H1 (cell line): ENCODE measurements around the gene WDR75. TPM values are rescaled to one million over a fixed set of nuclear protein-coding genes. Genes with fewer than 3 reads are reported as not detected.

ENCODE experiments used
- CTCF ChIA-PET: fragments of 300-600 bp; sonication (Branson Sonifier 250); formaldehyde crosslinking; loops from one replicate; lab custom pipeline; 2021; ENCODE audit not compliant: partially characterized antibody; lab: Charles Lee
- POLR2A ChIA-PET: fragments of 300-600 bp; sonication (Branson Sonifier 250); formaldehyde crosslinking; loops from one replicate; lab custom pipeline; 2021; ENCODE audit warnings: inconsistent platforms; ENCODE audit not compliant: partially characterized antibody; lab: Charles Lee
- DNase-seq, 2 experiments: peaks; one replicate each; pipeline versions ENCODE4 v3.0.0 to v3.0.0-alpha.2; 2010 to 2022; ENCODE audit warnings: low spot score in 2 of 2, low read depth in 1 of 2, mixed read lengths in 1 of 2
- FAIRE-seq: peaks from 2 replicates; lab custom pipeline; 2011; peaks lifted over from hg19 to GRCh38; lab: Jason Lieb, UNC
- H2AFZ ChIP-seq: 2 replicates; pipeline ENCODE4 v1.8.1; 2012; ENCODE audit warnings: low read length, inconsistent platforms
- H2AK5ac ChIP-seq: 2 replicates; pipeline ENCODE4 v1.6.1; 2013; ENCODE audit warnings: low read depth, low read length
- H2BK120ac ChIP-seq: replicated peaks from 2 replicates; pipeline ENCODE3; 2013; ENCODE audit warnings: low read depth, low read length, inconsistent platforms
- H2BK12ac ChIP-seq: 2 replicates; pipeline ENCODE4 v1.6.1; 2013; ENCODE audit warnings: low read depth, low read length
- H2BK15ac ChIP-seq: 2 replicates; pipeline ENCODE4 v1.6.1; 2013; ENCODE audit warnings: low read length
- H2BK20ac ChIP-seq: 2 replicates; pipeline ENCODE4 v1.6.1; 2013; ENCODE audit warnings: low read length
- H2BK5ac ChIP-seq: 2 replicates; pipeline ENCODE4 v1.6.1; 2013; ENCODE audit warnings: low read depth, low read length
- H3K14ac ChIP-seq: 2 replicates; pipeline ENCODE4 v1.6.1; 2013; ENCODE audit warnings: inconsistent platforms; ENCODE audit not compliant: insufficient read length
- H3K18ac ChIP-seq: 2 replicates; pipeline ENCODE4 v1.6.1; 2013; ENCODE audit warnings: low read length; ENCODE audit errors: extremely low read depth
- H3K23ac ChIP-seq: 2 replicates; pipeline ENCODE4 v1.6.1; 2013; ENCODE audit warnings: inconsistent platforms; ENCODE audit not compliant: insufficient read length
- H3K23me2 ChIP-seq: 2 replicates; pipeline ENCODE4 v1.6.1; 2013; ENCODE audit warnings: low read depth, low read length
- H3K27ac ChIP-seq: 2 replicates; pipeline ENCODE4 v1.6.1; 2011; ENCODE audit warnings: low read depth, low read length, inconsistent platforms
- H3K27me3 ChIP-seq, 4 experiments: replicated peaks in 1 of 4; 1 replicate in 1 of 4; 2 replicates in 3 of 4; pipeline versions ENCODE4 v1.6.1 to v1.8.1; 2011 to 2013; ENCODE audit warnings: low read length in 3 of 4, mild to moderate bottlenecking in 3 of 4, inconsistent platforms in 2 of 4, mixed read lengths in 2 of 4, moderate library complexity in 1 of 4; ENCODE audit not compliant: control insufficient read depth in 3 of 4, insufficient read depth in 3 of 4; ENCODE audit errors: extremely low read depth in 1 of 4
- H3K36me3 ChIP-seq, 4 experiments: 2 replicates each; pipeline versions ENCODE4 v1.6.1 to v1.8.1; 2011 to 2013; ENCODE audit warnings: mild to moderate bottlenecking in 4 of 4, low read length in 3 of 4, moderate library complexity in 2 of 4, control low read depth in 1 of 4, inconsistent platforms in 1 of 4; ENCODE audit not compliant: insufficient read depth in 4 of 4, control insufficient read depth in 2 of 4
- H3K4ac ChIP-seq: replicated peaks from 2 replicates; pipeline ENCODE3; 2013; ENCODE audit warnings: low read length, low read depth, mixed read lengths, inconsistent platforms; ENCODE audit not compliant: insufficient read length
- H3K4me1 ChIP-seq, 4 experiments: replicated peaks in 1 of 4; 1 replicate in 1 of 4; 2 replicates in 3 of 4; pipeline versions ENCODE4 v1.6.1 to v1.8.1; 2011 to 2013; ENCODE audit warnings: low read length in 3 of 4, inconsistent platforms in 2 of 4, mixed read lengths in 1 of 4; ENCODE audit not compliant: insufficient read depth in 4 of 4, control insufficient read depth in 3 of 4
- H3K4me2 ChIP-seq, 2 experiments: 2 replicates each; pipeline versions ENCODE4 v1.6.1 to v1.8.1; 2011 to 2013; ENCODE audit warnings: low read depth in 2 of 2, low read length in 2 of 2, control low read depth in 1 of 2, inconsistent platforms in 1 of 2, mild to moderate bottlenecking in 1 of 2; ENCODE audit not compliant: insufficient read depth in 1 of 2
- H3K4me3 ChIP-seq, 4 experiments: fragments of 200-600, 300-600 bp in 1 of 4; sonication (generic), shearing (Covaris generic), sonication (Bioruptor Twin) in 1 of 4; 2 replicates each; pipeline versions ENCODE4 v1.5.1 to v1.8.1; 2011 to 2016; ENCODE audit warnings: low read length in 4 of 4, low read depth in 3 of 4, control low read depth in 2 of 4, inconsistent platforms in 2 of 4, mild to moderate bottlenecking in 2 of 4, mixed read lengths in 1 of 4, moderate library complexity in 1 of 4; ENCODE audit not compliant: insufficient read depth in 2 of 4; ENCODE audit errors: extremely low read depth in 1 of 4
- H3K56ac ChIP-seq: replicated peaks from 2 replicates; pipeline ENCODE3; 2013; ENCODE audit warnings: low read depth, mild to moderate bottlenecking, mixed read lengths, low read length, inconsistent platforms; ENCODE audit not compliant: insufficient read length
- H3K79me1 ChIP-seq: 2 replicates; pipeline ENCODE4 v1.6.1; 2013; ENCODE audit warnings: low read depth, low read length, control low read depth
- H3K79me2 ChIP-seq, 2 experiments: 2 replicates each; pipeline versions ENCODE4 v1.6.1 to v1.8.1; 2012 to 2013; ENCODE audit warnings: low read length in 2 of 2, mild to moderate bottlenecking in 2 of 2, inconsistent platforms in 1 of 2; ENCODE audit not compliant: insufficient read depth in 2 of 2, control insufficient read depth in 1 of 2
- H3K9ac ChIP-seq, 4 experiments: replicated peaks in 1 of 4; 1 replicate in 1 of 4; 2 replicates in 3 of 4; pipeline versions ENCODE4 v1.6.1 to v1.8.1; 2011 to 2013; ENCODE audit warnings: low read depth in 3 of 4, low read length in 3 of 4, control low read depth in 2 of 4, mild to moderate bottlenecking in 2 of 4, moderate library complexity in 2 of 4, inconsistent platforms in 1 of 4; ENCODE audit errors: extremely low read depth in 1 of 4
- H3K9me3 ChIP-seq, 2 experiments: 2 replicates each; pipeline versions ENCODE4 v1.6.1 to v1.8.1; 2012 to 2013; ENCODE audit warnings: mild to moderate bottlenecking in 2 of 2, moderate library complexity in 2 of 2, control low read depth in 1 of 2, inconsistent platforms in 1 of 2, low read depth in 1 of 2, low read length in 1 of 2, mixed read lengths in 1 of 2; ENCODE audit not compliant: insufficient read depth in 2 of 2
- H4K20me1 ChIP-seq, 2 experiments: replicated peaks in 1 of 2; 2 replicates each; pipeline versions ENCODE3 to v1.8.1; 2011 to 2013; ENCODE audit warnings: inconsistent platforms in 2 of 2, low read length in 2 of 2, mild to moderate bottlenecking in 1 of 2; ENCODE audit not compliant: insufficient read depth in 2 of 2, control insufficient read depth in 1 of 2
- H4K5ac ChIP-seq: 2 replicates; pipeline ENCODE4 v1.6.1; 2013; ENCODE audit warnings: low read length, low read depth, mixed read lengths, inconsistent platforms; ENCODE audit not compliant: insufficient read length
- H4K8ac ChIP-seq: 2 replicates; pipeline ENCODE4 v1.8.0; 2013; ENCODE audit warnings: mild to moderate bottlenecking, moderate library complexity, low read length, inconsistent platforms; ENCODE audit not compliant: insufficient read depth; ENCODE audit errors: extremely low read depth
- H4K91ac ChIP-seq: replicated peaks from 2 replicates; pipeline ENCODE3; 2013; ENCODE audit warnings: low read length, mixed read lengths, inconsistent platforms; ENCODE audit not compliant: insufficient read length
- ASH2L ChIP-seq: fragments of 200-600, 300-600 bp; sonication (generic); IDR thresholded peaks from one replicate; pipeline ENCODE4 v1.7.1; 2017; ENCODE audit warnings: low read length
- CBX5 ChIP-seq: fragments of 300-800, 300-1000 bp; sonication (generic); IDR thresholded peaks from 2 replicates; pipeline ENCODE4 v1.7.1; 2016; ENCODE audit warnings: antibody characterized with exemption, low read length, low read depth
- CEBPB ChIP-seq: IDR thresholded peaks from 2 replicates; pipeline ENCODE4 v1.6.1; 2012; ENCODE audit warnings: low read depth, low read length
- EGR1 ChIP-seq: IDR thresholded peaks from 2 replicates; pipeline ENCODE4 v1.6.1; 2011; ENCODE audit warnings: low read depth, low read length, borderline replicate concordance
- HDAC6 ChIP-seq: IDR thresholded peaks from one replicate; pipeline ENCODE4 v1.7.1; 2012; ENCODE audit warnings: low read depth, mild to moderate bottlenecking, inconsistent platforms, low read length, moderate library complexity
- JUN ChIP-seq: IDR thresholded peaks from 2 replicates; pipeline ENCODE4 v1.6.1; 2011; ENCODE audit warnings: low read depth, mild to moderate bottlenecking, improper control_type of control experiment, low read length
- KDM1A ChIP-seq: fragments of 200-600, 300-600 bp; sonication (generic); IDR thresholded peaks from 2 replicates; pipeline ENCODE4 v1.7.1; 2016; ENCODE audit warnings: mild to moderate bottlenecking, low read length, borderline replicate concordance
- MAFK ChIP-seq: IDR thresholded peaks from 2 replicates; pipeline ENCODE4 v1.6.1; 2012; ENCODE audit warnings: low read depth, mild to moderate bottlenecking, improper control_type of control experiment, low read length
- NANOG ChIP-seq: IDR thresholded peaks from 2 replicates; pipeline ENCODE4 v1.6.1; 2011; ENCODE audit warnings: low read length, low read depth, mild to moderate bottlenecking, inconsistent platforms; ENCODE audit not compliant: insufficient read depth, poor library complexity, severe bottlenecking
- RAD21 ChIP-seq, 2 experiments: IDR thresholded peaks in 1 of 2; conservative IDR thresholded peaks in 1 of 2; 2 replicates each; pipeline ENCODE4 v1.6.1; 2011; ENCODE audit warnings: low read depth in 2 of 2, low read length in 2 of 2, improper control_type of control experiment in 1 of 2, inconsistent platforms in 1 of 2, mild to moderate bottlenecking in 1 of 2, moderate library complexity in 1 of 2
- RBBP5 ChIP-seq: IDR thresholded peaks from 2 replicates; pipeline ENCODE4 v1.7.1; 2012; ENCODE audit warnings: low read depth, mild to moderate bottlenecking, inconsistent platforms, low read length, moderate library complexity, borderline replicate concordance
- RFX5 ChIP-seq: IDR thresholded peaks from 2 replicates; pipeline ENCODE4 v1.6.1; 2011; ENCODE audit warnings: low read depth, low read length, improper control_type of control experiment, borderline replicate concordance
- SIRT6 ChIP-seq: IDR thresholded peaks from one replicate; pipeline ENCODE4 v1.7.1; 2012; ENCODE audit warnings: low read length, inconsistent platforms
- SP2 ChIP-seq: IDR thresholded peaks from 2 replicates; pipeline ENCODE4 v1.6.1; 2012; ENCODE audit warnings: mild to moderate bottlenecking, low read length, inconsistent platforms
- TCF12 ChIP-seq: IDR thresholded peaks from 2 replicates; pipeline ENCODE4 v1.6.1; 2011; ENCODE audit warnings: low read depth, mild to moderate bottlenecking, low read length
- WGBS, 2 experiments: shearing (Covaris generic) in 1 of 2; methylation state at CpG; one replicate each; pipeline versions ENCODE4 v1.1.6 to v1.1.7; 2013 to 2015; ENCODE audit warnings: low lambda C conversion rate in 2 of 2, mixed read lengths in 2 of 2, inconsistent platforms in 1 of 2, low coverage in 1 of 2, missing lambda C conversion rate in 1 of 2; ENCODE audit not compliant: insufficient replicate concordance in 2 of 2, insufficient coverage in 1 of 2, insufficient read length in 1 of 2; ENCODE audit errors: extremely low coverage in 1 of 2, missing lambda C conversion rate in 1 of 2; 5-methylcytosine and 5-hydroxymethylcytosine counted together
- polyA plus RNA-seq, 7 experiments: library from polyadenylated mRNA; depleted of rRNA in 3 of 7; stranded (reverse) in 5 of 7; unstranded in 2 of 7; fragments of >200 nt in 5 of 7; fragments of 200-250 nt in 2 of 7; gene quantifications; 1 replicate in 5 of 7; 2 replicates in 1 of 7; 4 replicates in 1 of 7; pipeline versions ENCODE4 v1.2.1 to v1.2.3, GENCODE V29; 2011 to 2013; ENCODE audit warnings: missing spikeins in 2 of 7, mixed read lengths in 2 of 7
- total RNA-seq: library from RNA; stranded (reverse); fragmentation: NEBNext Ultra II Directional; extraction: Animal tissue kit (Norgen Biotek cat#: 25700); gene quantifications from 2 replicates; pipeline ENCODE4 v1.2.1, GENCODE V29; 2021

Gene WDR75
- total and polyA plus RNA-seq, 2 of the 8 experiments (the other 6 are each of a cell fraction or from before 2014, with no cell fraction given): 26.9 to 77.1 TPM

DNA sequence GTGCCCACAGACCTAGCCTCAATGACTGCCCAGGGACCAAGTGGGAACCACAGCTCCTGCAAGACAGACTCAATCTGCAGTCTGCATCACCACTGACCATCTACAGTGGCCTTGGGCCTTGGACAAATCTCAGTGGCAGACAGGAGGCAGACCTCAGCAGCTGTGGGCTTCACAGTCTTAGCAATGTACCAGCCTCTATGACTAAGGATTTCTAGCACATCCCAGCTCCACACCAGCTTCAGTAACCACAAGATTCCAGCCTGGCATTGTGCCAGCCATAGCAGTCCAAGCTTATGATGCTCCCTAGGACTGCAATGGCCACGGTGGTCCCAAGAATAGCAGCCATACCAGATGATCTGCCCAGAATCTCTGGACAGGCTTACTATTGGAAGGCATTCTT, 19.6 kb upstream of the WDR75 start:
- Histone ChIP-seq H2BK12ac (no peak overlapping the region), H3K23me2 (no peaks in the 10 kb centered on the region; the same call in 1 of the 2 replicates), H2AK5ac (no peak overlapping the region), H2AFZ (0 out of 2 replicates have a peak overlapping the region, but pooled peaks have one; percentile 35), H4K8ac (no peak overlapping the region), H3K4me3 (no peak overlapping the region), H3K79me2 (no peaks in the 10 kb centered on the region), H3K27me3 (no peaks in the 10 kb centered on the region), H3K36me3 (no peaks in the 10 kb centered on the region), H2BK120ac (no peak overlapping the region), H3K4ac (no peak overlapping the region), H3K4me2 (no peak overlapping the region), H3K23ac (no peak overlapping the region), H2BK15ac (no peak overlapping the region), H3K79me1 (no peaks in the 10 kb centered on the region), H3K56ac (no peak overlapping the region), H4K91ac (no peak overlapping the region), H3K18ac (no peak overlapping the region), H3K4me1 (peaks cover 0 to 3% (median 0%) of the 10 kb centered on the region in 4 experiments; a peak in 3 of 7 replicates), H2BK5ac (no peak overlapping the region), H4K20me1 (no peaks in the 10 kb centered on the region), H3K9ac (no peak overlapping the region), H4K5ac (no peak overlapping the region), H3K9me3 (no peaks in the 10 kb centered on the region), H3K27ac (no peak overlapping the region), H3K14ac (no peak overlapping the region), H2BK20ac (no peak overlapping the region)
- POLR2A ChIA-PET: interaction anchor here (0.8 kb wide), 1 partner anchor 12 kb away, joined by 3 read pairs; no protein-coding TSS in a partner anchor
- CTCF ChIA-PET: interaction anchor here (0.6 to 1.0 kb wide), 2 partner anchors 9 to 10 kb away, joined by 3 read pairs; no protein-coding TSS in a partner anchor
- TF ChIP-seq NANOG (no peak), RAD21 (IDR thresholded peaks at IDR 0.05 in 1 of 2, conservative IDR thresholded peaks at IDR 0.05 in 1 of 2; ENCODE audit: low read depth in 2 of 2, low read length in 2 of 2) (no peak), EGR1 (no peak), ASH2L (no peak), KDM1A (no peak), HDAC6 (no peak), MAFK (no peak), SP2 (no peak), TCF12 (no peak), RBBP5 (no peak), RFX5 (no peak), JUN (no peak), CBX5 (no peak), CEBPB (no peak), SIRT6 (no peak)
- DNase-seq (no peak), FAIRE-seq (no peak)
- 100% methylated on average over 1 of the region's 1 CpG; no CpG with 5 or more reads in 1 of the 2 experiments for WGBS, 2 experiments
